ENCODE data around the gene WDR90.

WDR90 gene

DNA sequence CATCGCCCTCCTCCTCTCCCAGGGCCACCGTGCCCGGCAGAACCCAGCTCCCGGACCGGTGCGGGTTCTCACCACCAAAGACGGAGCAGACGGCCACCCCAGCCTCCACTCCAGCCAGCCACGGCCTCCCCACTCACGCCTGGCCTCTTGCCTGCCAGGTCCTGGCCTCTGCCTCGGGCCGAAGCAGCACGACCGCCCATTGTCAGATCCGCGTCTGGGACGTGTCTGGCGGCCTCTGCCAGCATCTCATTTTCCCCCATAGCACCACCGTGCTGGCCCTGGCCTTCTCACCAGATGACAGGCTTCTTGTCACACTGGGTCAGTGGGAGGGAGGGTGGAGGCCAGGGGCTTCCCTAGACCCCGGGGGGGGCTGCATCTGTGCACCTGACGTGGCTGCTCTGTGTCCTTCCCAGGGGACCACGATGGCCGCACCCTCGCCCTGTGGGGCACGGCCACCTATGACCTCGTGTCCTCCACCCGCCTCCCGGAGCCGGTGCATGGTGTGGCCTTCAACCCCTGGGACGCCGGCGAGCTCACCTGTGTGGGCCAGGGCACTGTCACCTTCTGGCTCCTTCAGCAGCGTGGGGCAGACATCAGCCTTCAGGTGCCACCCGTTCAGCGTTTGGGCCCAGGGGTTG lies 12.1 kb downstream of the WDR90 start:
- DNase-seq: no peak

DNA sequence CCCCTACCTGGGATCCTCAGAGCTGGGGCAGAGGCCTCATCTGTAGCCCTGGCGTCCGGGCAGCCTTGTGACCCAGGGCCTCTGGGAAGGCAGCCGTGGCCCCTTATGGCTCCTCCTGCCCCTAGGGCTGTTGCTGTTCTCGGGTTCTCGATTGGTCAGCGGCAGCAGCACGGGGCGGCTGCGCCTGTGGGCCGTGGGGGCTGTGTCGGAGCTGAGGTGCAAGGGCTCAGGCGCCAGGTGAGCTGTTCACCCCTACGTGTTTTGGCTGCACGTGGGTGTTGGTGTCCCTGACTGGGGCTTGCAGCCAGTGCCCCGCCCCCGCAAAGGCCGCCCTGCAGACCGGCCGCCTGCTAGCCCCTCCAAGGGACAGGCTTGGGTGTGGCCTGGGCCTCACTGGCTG lies 12.9 kb downstream of the WDR90 start:
- no peak for DNase-seq

DNA sequence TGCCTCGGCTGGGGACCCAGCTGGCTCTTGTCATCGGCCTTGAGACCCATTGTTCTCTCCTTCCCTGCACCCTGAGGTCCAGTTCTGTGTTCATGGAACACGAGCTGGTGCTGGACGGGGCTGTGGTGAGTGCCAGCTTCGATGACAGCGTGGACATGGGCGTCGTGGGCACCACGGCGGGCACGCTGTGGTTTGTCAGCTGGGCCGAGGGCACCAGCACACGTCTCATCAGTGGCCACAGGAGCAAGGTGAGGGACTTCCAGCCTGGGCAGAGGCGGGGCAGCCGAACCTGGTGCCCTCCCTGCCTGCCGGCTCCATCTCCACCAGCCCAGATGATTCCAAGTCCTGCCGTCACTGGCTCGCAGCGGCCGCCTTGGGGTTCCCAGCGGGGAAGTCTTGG lies 13.4 kb downstream of the WDR90 start:
- no peak for DNase-seq

DNA sequence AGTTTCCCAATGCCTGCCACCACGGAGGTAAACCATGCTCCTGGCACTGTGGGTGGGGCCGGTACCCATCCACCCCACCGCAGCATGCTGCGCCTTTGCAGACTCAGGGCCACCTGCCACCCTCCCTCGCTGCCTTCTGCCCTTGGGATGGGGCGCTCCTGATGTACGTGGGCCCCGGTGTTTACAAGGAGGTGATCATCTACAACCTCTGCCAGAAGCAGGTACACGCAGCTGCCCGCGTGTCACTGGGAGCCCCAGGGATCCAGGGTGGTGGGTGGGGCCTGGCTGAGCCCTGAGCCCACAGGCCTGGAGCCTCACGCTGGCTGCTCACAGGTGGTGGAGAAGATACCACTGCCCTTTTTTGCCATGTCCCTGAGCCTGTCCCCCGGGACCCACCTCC lies 17.4 kb downstream of the WDR90 start:
- DNase-seq: no peak

DNA sequence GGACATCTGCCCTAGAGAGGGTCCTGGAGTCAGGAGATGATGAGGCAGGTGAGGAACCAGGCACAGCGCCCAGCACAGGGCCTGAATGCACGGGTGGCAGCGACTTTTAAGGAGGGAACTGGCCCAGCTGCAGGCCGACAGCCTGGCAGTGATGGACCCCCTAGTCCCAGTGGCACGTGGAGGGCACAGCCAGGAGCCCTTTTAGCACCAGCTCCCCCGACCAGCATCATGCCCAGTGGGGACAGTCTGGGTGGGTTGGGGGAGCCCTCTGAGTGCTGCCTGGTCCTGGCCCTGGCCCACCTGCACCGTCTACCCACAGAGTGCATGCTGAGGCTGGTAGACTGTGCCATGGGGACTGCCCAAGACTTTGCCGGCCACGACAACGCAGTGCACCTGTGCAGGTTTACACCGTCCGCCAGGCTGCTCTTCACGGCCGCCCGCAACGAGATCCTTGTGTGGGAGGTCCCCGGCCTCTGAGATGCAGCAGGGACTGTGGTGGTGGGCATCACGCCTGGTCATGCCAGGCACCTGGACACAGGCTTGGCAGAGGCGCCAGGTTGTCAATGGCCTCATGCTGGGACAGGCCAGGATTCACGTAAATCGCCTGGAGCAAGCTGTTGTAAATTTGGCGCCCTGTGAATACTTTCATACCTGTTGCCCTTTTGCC lies 18.1 kb downstream of the WDR90 start:
- no peak for DNase-seq

DNA sequence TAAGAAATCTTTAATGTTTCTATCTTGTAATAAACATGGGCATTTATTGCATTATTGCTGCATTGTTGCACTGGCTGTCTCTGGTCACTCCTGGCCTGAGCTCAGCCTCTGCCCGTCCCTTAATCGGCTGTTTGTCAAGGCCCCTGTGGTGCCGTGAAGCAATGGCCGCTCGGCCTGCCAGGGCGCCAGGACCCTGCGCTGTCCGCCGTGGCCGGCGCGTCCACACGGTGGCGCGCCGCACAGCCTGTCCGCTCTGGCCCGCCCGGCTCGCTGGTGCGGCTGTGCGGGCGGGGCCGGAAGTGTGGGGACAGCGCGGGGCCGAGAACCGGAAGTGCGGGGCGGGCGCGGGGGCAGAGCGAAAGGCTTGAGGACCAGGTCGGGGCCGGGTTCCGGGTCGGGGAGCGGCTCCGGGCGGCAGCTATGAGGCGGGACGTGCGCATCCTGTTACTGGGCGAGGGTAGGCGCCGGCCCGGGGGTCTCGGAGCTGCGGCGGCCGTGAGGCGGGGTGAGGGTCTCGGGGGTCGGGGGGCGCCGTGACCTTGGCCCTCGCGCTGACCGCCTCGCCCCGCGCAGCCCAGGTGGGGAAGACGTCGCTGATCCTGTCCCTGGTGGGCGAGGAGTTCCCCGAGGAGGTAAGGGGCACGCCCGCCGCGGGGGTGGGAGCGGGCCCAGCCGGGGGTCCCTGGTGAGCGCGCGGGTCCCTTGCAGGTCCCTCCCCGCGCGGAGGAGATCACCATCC lies 18.8 kb downstream of the WDR90 start, which contains the start of gene RHOT2:
TSS of gene RHOT2 (plus strand) at position 353 of the 739 bp plus-strand sequence. CDS start at position 421, 68 bp downstream.
- DNase-seq: peak; percentile 95

DNA sequence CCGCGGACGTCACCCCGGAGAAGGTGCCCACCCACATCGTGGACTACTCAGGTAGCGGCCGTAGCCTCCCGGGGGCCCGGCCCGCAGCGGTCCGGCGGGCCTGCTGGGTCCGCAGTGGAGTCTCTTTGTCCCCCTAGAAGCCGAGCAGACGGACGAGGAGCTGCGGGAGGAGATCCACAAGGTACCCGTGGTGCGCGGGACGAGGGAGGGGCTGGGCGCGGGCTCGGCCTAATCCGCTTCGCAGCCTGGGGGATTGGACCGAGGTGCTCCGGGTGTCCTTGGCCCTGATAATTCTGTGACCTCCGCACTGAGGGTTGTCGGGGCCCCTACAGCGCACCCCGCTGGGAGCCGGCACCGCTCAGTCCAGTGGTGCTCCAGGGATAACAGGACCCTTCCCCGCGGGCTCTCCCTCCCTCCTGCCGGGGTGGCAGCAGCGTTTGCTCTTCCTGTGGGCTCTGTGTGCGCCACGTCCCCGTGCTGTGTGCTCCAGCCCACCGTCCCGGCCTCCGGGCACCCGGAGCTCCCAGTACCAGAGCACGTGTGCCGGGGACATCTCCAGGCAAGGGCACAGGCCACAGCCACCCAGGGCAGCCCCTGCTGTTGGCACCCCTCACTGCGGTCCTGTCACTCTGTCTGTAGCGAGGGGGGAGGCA lies 19.5 kb downstream of the WDR90 start:
- DNase-seq: peak; percentile 51

DNA sequence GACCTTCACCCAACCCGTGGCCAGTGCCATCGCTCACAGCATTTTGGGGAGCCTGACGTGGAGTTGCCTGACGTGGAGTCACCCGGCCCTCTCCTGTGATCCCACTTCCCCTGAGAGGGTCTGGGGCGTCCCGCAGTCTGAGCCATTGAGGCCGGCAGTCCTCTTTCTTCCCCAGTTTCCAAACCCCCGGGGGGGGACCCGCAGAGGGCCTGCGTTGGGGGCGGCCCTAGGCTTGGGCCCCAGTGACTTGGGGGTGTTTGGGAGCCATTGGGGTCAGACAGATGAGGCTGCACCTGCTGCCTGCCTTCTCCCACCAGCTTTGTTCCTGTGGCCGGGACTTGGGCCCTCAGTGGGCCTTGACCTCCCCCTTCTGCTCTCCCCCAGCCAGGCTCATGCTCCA lies 20.5 kb downstream of the WDR90 start:
- DNase-seq: no peak

DNA sequence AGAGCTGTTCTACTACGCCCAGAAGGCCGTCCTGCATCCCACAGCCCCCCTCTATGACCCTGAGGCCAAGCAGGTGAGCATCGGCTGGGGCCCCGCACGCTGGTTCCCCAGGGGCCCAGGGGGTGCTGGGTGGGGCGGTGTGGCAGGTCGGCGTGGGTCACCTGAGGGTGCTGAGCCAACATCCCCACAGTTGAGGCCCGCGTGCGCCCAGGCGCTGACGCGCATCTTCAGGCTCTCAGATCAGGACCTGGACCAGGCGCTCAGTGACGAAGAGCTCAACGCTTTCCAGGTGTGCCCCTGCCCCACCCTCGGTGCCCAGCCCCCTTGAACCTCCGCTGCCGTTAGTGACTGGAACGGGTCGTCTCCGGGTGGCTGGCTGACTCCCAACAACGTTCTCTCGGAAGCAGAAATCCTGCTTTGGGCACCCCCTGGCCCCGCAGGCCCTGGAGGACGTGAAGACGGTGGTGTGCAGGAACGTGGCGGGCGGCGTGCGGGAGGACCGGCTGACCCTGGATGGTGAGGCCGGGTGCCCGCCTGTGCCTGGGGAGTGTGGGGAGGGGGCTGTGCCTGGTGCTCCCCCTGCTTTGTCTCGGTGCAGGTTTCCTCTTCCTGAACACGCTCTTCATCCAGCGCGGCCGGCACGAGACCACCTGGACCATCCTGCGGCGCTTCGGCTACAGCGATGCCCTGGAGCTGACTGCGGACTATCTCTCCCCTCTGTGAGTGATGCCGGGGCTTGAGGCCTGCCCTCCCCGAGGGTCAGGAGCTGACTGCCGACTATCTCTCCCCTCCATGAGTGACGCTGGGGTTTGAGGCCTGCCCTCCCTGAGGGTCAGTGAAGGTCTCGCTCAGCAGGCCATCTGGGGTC lies 21.6 kb downstream of the WDR90 start:
- no peak for DNase-seq

DNA sequence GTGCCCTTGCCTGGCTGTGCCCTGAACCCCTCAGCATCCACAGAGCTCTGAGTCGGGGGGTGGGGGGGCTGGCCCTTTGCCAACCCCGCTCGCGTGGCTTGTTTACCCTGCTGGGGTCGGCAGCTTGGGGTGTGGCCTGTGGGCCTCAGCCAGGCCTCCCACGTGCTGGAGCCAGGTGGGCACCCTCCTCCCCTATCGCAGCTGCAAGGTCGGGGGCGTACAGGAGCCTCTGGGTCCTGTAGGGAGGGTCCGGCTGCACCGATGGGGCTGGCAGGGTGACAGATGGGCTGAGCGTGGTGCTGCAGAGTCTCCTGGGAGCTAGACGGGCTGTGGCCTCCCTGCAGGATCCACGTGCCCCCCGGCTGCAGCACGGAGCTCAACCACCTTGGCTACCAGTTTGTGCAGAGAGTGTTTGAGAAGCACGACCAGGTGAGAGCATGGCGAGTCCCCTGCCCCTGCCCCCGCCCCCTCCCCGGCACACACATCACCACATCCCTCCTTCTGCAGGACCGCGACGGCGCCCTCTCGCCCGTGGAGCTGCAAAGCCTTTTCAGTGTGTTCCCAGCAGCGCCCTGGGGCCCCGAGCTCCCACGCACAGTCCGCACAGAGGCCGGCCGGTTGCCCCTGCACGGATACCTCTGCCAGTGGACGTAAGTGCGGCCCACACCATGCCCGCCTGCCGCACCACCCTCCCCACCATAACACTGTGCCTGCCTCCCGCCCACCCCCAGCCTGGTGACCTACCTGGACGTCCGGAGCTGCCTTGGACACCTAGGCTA lies 22.4 kb downstream of the WDR90 start:
- no peak for DNase-seq

DNA sequence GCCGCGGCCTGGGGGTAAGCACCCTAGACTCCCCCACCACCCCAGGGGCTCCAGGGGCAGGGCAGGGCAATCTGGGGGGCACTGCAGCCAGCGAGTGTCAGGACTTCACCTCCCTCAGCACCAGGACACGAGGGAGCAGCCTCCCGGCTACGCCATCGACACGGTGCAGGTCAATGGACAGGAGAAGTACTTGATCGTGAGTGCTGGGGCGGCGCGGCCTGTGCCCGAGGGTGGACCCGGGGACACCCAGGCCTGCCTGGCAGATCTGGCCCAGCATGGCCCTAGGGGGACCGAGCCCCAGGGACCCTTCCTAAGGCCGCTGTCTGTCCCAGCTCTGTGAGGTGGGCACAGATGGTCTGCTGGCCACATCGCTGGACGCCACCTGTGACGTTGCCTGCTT lies 23.2 kb downstream of the WDR90 start:
- no peak for DNase-seq

DNA sequence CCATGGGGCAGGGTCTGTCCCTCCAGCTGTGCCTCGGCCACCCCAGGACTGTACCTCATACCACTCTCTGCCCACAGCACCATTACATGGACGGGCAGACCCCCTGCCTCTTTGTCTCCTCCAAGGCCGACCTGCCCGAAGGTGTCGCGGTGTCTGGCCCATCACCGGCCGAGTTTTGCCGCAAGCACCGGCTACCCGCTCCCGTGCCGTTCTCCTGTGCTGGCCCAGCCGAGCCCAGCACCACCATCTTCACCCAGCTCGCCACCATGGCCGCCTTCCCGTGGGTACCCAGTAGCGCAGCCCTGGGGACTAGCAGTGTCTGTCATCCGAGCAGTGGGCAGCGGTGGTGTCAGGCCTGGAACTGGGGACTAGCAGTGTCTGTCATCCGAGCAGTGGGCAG lies 23.7 kb downstream of the WDR90 start:
- DNase-seq: no peak

DNA sequence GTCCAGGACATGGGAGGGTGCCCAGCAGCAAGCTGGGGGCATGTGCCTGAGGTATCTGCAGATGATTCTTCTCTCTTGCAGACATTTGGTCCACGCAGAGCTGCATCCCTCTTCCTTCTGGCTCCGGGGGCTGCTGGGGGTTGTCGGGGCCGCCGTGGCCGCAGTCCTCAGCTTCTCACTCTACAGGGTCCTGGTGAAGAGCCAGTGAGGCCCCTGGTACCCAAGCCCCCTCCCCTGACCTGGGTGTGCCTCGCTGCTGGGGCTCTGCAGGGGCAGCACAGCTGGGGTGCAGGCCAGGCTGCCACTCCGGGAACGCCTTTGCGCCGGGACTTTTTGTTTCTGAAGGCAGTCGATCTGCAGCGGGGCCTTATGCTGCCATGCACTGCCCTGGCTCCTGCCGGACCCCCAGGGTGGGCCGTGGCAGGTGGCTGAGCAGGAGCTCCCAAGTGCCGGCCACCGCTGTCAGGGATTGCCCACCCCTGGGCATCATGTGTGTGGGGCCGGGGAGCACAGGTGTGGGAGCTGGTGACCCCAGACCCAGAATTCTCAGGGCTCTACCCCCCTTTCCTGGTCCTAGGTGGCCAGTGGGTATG lies 24.3 kb downstream of the WDR90 start:
- no peak for DNase-seq

DNA sequence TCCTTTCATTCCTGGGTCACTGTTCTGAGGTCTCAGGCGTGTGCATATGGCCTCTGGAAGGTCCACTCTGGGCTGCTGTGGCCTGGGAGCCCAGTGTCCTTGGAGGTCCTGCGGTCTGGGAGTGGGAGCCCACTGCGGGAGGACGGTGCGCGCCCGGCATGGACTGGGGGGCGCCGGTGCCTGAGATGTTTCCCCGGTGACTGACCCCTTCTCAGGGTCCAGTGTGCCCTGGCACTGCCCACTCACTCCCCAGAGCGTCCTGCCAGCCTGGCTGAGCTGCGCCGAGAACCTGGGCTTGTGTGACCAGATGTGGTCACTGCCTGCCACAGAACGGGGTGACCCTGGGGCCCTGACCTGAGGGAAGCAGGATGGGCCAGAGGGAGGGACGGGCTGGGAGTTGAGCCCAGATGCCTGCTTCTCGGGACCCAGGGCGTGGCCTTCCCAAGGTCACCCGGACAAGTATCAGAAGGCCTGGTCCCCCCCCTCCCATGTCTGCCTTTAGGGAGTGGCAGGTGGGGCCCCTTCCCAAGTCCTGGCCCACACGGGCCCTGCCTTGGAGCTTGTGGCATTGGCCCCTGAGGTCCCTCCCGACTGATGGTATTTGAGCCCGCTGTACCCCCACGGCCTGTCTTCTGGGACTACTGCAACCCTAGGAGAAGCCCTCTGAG lies 25.2 kb downstream of the WDR90 start:
- no peak for DNase-seq

DNA sequence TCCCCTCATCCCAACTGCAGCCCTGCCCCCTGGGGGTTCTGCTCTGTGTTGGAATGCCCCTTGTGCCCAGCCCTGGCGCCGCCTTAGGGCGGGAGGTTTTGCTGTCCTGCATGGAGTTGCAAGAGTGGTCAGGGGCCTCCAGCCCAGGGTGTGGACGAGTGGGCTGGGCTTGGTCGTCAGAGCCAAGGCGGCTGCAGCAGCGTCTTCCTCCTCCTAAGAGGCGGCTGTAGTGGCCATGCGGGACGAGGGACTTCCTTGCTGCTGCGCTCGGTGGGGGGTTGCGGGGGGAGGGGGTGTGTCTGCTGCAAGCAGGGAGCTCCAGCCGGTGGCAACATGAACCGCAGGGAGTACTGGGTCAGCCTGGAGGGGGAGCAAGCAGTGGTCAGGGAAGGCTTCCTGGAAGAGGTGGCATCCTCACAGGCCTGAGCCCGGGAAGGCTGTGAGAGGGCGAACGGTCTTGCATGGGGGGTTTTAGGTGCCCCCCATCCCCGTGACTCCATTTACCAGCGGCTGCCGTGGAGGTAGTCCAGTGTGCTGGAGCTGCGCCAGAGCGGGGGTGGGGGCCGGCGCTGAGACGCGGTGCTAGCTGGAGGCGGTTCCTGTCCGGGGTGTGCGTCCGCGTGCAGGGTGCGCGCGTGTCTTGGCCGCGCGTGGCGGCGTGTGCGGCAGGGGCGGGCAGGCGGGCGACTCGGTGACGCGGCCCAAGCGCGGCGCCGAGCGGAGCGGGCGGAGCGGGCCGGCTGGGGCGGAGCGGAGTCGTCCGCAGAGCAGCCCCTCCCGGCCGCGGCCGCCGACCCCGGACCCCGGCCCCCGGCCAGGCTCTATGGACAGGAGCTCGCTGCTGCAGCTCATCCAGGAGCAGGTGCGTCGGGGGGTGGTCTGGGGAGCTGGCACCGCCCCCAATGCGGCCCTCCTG lies 26.1 kb downstream of the WDR90 start, which contains the start of gene RHBDL1:
TSS of gene RHBDL1 (plus strand) at position 704 of the 916 bp plus-strand sequence. CDS start at position 824, 120 bp downstream.
- DNase-seq: peak; percentile 43

DNA sequence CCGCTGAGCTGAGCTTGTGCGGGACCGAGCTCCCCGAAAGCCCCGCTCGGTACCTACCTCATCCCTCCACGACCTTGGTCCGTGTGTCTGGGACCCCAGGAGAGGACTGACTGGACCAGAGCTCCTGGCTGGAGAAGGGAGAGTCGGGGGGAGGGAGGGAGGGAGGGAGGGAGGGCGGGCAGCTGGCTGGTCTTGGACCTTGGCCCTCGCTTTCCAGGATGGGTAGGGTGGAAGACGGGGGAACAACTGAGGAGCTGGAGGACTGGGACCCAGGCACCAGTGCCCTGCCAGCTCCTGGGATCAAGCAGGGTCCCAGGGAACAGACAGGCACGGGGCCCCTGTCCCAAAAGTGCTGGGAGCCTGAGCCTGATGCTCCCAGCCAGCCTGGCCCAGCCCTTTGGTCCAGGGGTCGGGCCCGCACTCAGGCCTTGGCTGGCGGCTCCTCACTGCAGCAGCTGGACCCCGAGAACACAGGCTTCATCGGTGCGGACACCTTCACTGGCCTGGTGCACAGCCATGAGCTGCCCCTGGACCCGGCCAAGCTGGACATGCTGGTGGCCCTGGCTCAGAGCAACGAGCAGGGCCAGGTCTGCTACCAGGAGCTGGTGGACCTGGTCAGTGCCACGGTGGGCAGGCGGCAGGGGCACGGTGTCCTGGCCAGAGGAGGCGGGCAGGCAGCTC lies 26.9 kb downstream of the WDR90 start:
- no peak for DNase-seq

DNA sequence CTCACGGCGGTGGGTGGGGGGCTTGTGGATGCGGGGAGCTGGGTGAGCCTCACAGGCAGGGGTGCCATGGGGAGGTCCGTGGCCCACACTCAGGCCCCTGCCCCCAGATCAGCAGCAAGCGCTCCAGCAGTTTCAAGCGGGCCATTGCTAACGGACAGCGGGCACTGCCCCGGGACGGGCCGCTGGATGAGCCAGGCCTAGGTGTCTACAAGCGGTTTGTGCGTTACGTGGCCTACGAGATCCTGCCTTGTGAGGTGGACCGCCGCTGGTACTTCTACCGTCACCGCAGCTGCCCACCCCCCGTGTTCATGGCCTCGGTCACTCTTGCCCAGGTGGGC lies 27.4 kb downstream of the WDR90 start:
- DNase-seq: peak; percentile 47

DNA sequence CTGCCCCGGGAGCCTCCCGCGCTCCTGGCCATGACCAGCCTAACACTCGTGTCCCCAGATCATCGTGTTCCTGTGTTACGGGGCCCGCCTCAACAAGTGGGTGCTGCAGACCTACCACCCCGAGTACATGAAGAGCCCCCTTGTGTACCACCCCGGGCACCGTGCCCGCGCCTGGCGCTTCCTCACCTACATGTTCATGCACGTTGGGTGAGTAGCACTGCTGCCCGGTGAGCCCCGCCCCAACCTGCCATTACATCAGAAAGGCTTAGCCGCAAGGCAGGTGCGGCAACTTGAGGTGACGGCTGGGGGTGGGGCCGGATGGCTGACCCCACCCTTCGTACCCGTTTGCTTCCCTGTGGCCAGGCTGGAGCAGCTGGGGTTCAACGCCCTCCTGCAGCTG lies 27.7 kb downstream of the WDR90 start:
- DNase-seq: peak; percentile 89

Measured in DMS53 (cell line).